T1000 (cell line): ENCODE data around the gene ADGRA1.

ENCODE experiments used
- DNase-seq: peaks from one replicate; lab custom pipeline; 2025; ENCODE audit warnings: mixed read lengths; lab: John Stamatoyannopoulos, UW

The ADGRA1 gene

GRCh38 chr10:133179651-133180050 lies 91.9 kb downstream of the ADGRA1 start:
- DNase-seq, result no peak

GRCh38 chr10:133180192-133180964 lies 92.7 kb downstream of the ADGRA1 start:
- DNase-seq, result no peak

GRCh38 chr10:133180965-133181639 lies 93.4 kb downstream of the ADGRA1 start:
- DNase-seq, result no peak
